OCI-LY1 (cell line): ENCODE measurements around the gene EBF3.

ENCODE experiments used
- CTCF ChIP-seq: fragments of 200-600 bp; sonication (generic), shearing (Covaris generic); IDR thresholded peaks from 2 replicates; pipeline ENCODE4 v1.5.1; 2017; ENCODE audit warnings: mild to moderate bottlenecking, antibody characterized with exemption, low read length, moderate library complexity, mixed read lengths
- EZH2 ChIP-seq: fragments of 200-600 bp; sonication (generic), shearing (Covaris generic); IDR thresholded peaks from 2 replicates; pipeline ENCODE4 v1.8.0; 2017; ENCODE audit warnings: borderline replicate concordance, mixed run types, mild to moderate bottlenecking, antibody characterized with exemption, low read length, moderate library complexity, mixed read lengths

- TF ChIP-seq CTCF (no peak), EZH2 (no peak)
Observed at GRCh38 chr10:129966889-129967578, 3.0 kb upstream of the EBF3 start.
